GM19043 (cell line): Measurements from ENCODE around the gene HBS1L.

ENCODE experiments used
- ATAC-seq: cut with Tn5 transposase; IDR thresholded peaks from one replicate; pipeline ENCODE4 v1.9.1; 2021; ENCODE audit warnings: low read depth; ENCODE audit not compliant: unreplicated experiment

HBS1L gene

DNA sequence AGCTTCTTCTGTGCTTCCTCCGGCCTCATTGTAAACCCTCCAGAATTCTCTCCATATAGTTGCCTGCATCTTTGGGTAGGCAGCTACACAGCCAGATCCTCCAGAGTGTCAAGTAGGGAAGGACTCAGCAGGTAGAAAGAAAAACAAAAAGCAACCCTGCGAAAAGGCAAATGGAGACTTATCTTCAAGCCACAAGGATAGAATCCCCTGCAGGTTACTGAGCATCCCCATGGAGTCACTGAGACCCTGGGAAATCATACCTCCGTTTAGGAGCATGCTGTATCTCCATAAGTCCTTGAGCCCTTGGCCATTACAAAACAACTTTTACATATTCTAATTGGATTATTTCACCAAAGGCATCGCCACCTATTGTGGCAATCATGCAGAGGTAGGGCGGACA, 133.3 kb downstream of the HBS1L start:
- no peak for ATAC-seq

DNA sequence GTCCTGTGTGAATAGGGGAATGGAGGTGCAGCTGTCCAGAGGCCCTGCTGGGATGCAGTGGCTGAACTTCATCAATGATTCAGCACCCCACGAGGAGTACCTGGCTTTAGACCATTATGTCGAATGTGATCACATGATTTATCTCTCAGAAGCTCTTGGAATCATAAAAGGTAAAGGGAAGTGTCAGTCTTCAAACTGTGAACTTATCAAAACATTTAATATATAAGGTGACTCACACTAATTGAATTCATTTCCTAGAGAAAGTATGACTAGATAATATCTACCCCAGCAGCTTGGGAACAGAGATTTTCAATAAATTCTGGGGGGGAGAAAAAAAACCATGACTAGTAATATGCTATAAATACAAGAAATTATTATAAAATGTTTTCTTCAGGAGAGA, 134.2 kb downstream of the HBS1L start:
- ATAC-seq = no peak

DNA sequence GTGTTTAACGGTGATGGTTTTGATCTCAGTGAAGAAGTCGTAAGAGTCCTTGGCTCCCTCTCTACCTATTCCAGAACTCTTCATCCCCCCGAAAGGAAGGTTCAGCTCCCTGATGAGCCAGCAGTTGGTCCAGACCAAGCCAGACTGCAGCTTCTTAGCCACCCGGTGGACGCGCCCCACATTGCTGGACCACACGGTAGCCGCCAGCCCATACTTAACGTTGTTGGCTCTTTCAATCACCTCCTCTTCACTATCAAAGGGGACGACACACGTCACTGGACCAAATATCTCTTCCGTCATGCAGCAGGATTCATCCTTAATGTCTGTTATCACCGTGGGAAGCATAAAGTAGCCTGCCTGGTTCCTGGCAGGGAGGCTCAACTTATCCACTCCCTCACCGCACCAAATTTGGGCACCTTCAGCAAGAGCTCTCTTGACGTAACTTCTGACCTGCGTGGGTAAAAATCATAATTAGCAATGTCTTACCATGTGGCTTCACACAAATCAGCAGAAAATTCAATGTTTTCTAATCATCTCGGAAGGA, 136.1 kb downstream of the HBS1L start:
- ATAC-seq = no peak

DNA sequence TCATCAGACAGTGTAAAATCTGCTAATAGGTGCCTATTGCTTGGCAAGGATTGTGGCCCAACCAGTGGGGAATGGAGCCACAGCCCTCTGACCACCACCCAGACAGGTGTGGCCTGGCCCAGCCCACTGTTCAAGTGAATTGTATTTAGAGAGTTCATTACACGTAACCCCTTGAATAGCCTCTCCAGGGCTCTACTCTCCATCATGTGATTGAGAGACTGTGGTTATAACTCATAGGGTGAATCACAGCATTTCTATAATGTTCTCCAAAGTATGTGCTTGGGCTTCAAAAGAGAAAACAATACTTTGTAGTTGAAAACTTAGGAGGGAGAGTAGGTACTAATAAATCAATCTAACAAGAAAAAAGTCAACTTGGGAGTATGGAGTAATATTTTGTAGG, 143.1 kb downstream of the HBS1L start:
- ATAC-seq = no peak

DNA sequence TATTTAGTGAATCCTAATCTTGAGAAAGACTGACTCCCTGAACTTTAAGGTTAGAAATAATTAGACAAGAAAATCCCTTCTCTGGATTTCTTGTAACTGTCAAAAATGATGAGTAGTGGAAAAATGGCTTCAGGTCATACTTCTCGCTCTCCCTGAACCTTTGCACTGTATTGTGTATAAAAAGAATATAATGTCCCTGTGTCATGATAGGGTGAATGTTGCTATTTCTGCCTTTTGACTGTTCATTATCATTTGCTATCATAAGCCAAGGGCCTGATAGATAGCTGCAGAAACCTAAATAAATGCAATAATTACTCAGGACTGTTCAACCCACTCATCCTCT, 144.1 kb downstream of the HBS1L start:
- no peak for ATAC-seq
